PFSK-1 (cell line): Measurements from ENCODE around the gene PDE3A.

Experiments used
- FOXP2 ChIP-seq: optimal IDR thresholded peaks from 2 replicates; pipeline ENCODE3; 2011; ENCODE audit warnings: borderline replicate concordance, control low read depth, inconsistent platforms; ENCODE audit not compliant: insufficient read depth; ENCODE audit errors: extremely low read length, extremely low read depth
- POLR2AphosphoS5 ChIP-seq: IDR thresholded peaks from 2 replicates; pipeline ENCODE4 v1.6.1; 2012; ENCODE audit warnings: low read depth, mild to moderate bottlenecking, control low read depth, low read length, moderate library complexity
- REST ChIP-seq, 2 experiments: IDR thresholded peaks; 2 replicates each; pipeline versions ENCODE4 v1.6.1 to v1.8.0; 2011 to 2012; ENCODE audit warnings: low read depth in 2 of 2, low read length in 2 of 2, control low read depth in 1 of 2, inconsistent platforms in 1 of 2, mild to moderate bottlenecking in 1 of 2, moderate library complexity in 1 of 2; ENCODE audit not compliant: insufficient read depth in 1 of 2
- SIN3A ChIP-seq: IDR thresholded peaks from 2 replicates; pipeline ENCODE4 v1.6.1; 2012; ENCODE audit warnings: mild to moderate bottlenecking, low read length, moderate library complexity, borderline replicate concordance; ENCODE audit not compliant: insufficient read depth
- TAF1 ChIP-seq: IDR thresholded peaks from 2 replicates; pipeline ENCODE4 v1.6.1; 2012; ENCODE audit warnings: low read length, control low read depth, borderline replicate concordance; ENCODE audit not compliant: insufficient read depth

PDE3A gene

GRCh38 chr12:20434996-20435395 is 66.7 kb downstream of the PDE3A start:
- TF ChIP-seq TAF1 (no peak), FOXP2 (no peak), REST (IDR thresholded peaks at IDR 0.05; ENCODE audit: insufficient read depth in 1 of 2, low read depth in 2 of 2, low read length in 2 of 2) (no peak)

- TF ChIP-seq FOXP2 (no peak), POLR2AphosphoS5 (no peak), TAF1 (no peak), SIN3A (no peak)
Measured at GRCh38 chr12:20436316-20436715, 68.0 kb downstream of the PDE3A start.

- TF ChIP-seq SIN3A (no peak), TAF1 (no peak), POLR2AphosphoS5 (no peak), REST (IDR thresholded peaks at IDR 0.05; ENCODE audit: insufficient read depth in 1 of 2, low read depth in 2 of 2, low read length in 2 of 2) (no peak), FOXP2 (no peak)
Measured at GRCh38 chr12:20438299-20438779, 70.0 kb downstream of the PDE3A start.

- TF ChIP-seq FOXP2, result no peak
- no peak for TF ChIP-seq REST (IDR thresholded peaks at IDR 0.05; ENCODE audit: insufficient read depth in 1 of 2, low read depth in 2 of 2, low read length in 2 of 2)
- TF ChIP-seq SIN3A, result no peak
- TF ChIP-seq TAF1, result no peak
- no peak for TF ChIP-seq POLR2AphosphoS5
Measured at GRCh38 chr12:20439626-20440025, 71.3 kb downstream of the PDE3A start.

GRCh38 chr12:20440408-20440807 is 72.1 kb downstream of the PDE3A start:
- no peak for TF ChIP-seq TAF1
- TF ChIP-seq SIN3A, result no peak
- TF ChIP-seq POLR2AphosphoS5, result no peak
- TF ChIP-seq REST (IDR thresholded peaks at IDR 0.05; ENCODE audit: insufficient read depth in 1 of 2, low read depth in 2 of 2, low read length in 2 of 2), result no peak
- TF ChIP-seq FOXP2, result no peak
